8988T (cell line): ENCODE measurements around the gene DCTN2.
"Not testable (repeated sequence)": the region's sequence is repeated elsewhere in the genome, so short reads cannot be mapped to it uniquely, and the experiment has no call there.

Experiments used
- DNase-seq: peaks from one replicate; pipeline ENCODE4 v3.0.0; 2011

The DCTN2 gene

DNA sequence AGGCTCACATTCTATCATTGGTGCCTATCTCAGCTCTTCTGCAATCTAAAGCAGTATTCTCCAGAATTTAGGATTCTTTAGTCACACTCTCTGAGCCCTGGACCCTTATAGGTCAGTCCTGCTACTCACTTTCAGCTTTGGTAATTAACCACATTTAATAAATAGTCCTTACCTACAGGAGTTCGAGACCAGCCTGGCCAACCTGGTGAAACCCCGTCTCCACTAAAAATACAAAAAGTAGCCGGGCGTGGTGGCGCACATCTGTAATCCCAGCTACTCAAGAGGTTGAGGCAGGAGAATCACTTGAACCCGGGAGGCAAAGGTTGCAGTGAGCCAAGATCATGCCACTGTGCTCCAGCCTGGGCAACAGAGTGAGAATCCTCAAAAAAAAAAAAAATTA, 33.3 kb downstream of the DCTN2 start:
- DNase-seq = not testable (repeated sequence)

DNA sequence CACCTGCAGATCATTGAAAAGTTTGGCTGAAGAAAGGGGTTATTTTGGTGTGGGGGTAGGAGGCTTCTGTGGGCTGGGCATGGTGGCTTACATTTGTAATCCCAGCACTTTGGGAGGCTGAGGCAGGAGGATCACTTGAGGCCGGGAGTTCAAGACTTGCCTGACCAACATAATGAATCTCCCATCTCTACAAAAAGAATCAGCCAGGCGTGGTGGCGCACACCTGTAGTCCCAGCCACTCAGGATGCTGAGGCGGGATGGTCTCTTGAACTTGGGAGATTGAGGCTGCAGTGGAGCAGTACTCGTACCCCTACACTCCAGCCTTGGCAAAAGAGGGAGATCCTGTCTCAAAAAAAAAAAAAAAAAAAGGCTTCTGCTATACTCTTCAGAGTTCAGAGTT, 33.7 kb downstream of the DCTN2 start:
- no peak for DNase-seq

DNA sequence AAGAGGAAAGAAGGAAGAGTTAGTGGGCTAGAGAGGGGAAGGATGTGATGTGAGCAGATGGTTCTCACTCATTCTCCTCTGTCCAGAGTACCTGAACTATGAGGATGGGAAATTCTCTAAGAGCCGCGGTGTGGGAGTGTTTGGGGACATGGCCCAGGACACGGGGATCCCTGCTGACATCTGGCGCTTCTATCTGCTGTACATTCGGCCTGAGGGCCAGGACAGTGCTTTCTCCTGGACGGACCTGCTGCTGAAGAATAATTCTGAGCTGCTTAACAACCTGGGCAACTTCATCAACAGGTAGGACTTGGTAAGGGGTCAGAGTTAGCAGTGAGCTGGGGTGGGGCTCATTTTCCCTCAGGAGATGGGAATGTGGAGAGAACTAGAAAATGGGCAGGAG, 34.3 kb downstream of the DCTN2 start:
- no peak for DNase-seq

DNA sequence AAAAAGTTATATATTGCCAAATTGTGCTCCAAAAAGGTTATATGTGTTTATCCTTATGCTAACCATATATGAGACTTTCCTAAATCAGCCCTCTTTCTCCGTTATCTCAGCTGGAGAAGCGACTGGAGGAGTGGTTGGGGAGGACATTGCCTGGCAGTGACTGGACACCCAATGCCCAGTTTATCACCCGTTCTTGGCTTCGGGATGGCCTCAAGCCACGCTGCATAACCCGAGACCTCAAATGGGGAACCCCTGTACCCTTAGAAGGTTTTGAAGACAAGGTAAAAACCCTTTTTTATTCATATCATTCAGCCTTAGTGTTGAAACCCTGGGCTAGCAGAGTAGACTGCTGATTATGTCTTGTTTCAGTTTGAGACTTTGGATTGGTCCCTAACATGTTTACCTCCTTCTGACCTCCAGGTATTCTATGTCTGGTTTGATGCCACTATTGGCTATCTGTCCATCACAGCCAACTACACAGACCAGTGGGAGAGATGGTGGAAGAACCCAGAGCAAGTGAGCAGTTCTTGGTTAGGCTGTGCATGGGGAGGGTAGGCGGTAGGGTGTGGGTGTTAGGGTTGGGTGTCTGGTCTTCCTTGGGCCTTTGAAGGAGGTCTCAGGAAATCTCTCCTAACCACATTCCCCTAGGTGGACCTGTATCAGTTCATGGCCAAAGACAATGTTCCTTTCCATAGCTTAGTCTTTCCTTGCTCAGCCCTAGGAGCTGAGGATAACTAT, 35.2 kb downstream of the DCTN2 start:
- no peak for DNase-seq

DNA sequence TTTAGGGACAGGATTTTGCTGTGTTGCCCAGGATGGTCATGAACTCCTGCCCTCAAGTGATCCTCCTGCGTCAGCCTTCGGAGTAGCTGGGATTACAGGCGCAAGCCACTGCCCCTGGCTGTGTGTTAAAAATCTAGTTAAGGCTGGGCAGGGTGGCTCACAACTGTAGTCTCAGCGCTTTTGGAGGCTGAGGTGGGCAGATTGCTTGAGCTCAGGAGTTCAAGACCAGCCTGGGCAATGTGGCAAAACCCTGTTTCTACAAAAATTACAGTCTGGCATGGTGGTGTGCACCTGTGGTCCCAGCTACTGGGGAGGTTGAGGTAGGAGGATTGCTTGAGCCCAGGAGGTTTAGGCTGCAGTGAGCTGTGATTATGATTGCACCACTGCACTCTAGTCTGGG, 35.8 kb downstream of the DCTN2 start:
- DNase-seq = no peak

DNA sequence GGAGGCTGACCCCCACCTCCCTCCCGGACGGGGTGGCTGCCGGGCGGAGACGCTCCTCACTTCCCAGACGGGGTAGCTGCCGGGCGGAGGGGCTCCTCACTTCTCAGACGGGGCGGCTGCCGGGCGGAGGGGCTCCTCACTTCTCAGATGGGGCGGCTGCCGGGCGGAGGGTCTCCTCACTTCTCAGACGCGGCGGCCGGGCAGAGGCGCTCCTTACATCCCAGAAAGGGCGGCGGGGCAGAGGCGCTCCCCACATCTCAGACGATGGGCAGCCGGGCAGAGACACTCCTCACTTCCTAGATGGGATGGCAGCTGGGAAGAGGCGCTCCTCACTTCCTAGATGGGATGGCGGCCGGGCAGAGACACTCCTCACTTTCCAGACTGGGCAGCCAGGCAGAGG, 39.2 kb downstream of the DCTN2 start:
- DNase-seq = not testable (repeated sequence)

DNA sequence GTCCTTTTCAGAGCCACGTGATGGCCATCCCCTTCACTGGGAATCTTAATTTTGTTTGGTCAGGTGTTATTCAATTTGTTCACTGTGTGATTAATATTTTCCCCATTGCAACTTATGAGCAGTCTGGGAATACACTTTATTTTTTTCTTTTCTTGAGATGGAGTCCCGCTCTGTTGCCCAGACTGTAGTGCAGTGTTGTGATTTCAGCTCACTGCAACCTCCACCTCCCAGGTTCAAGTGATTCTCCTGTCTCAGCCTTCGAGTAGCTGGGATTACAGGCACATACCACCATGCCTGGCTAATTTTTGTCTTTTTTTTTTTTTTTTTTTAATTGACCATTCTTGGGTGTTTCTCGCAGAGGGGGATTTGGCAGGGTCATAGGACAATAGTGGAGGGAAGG, 40.5 kb downstream of the DCTN2 start:
- not testable (repeated sequence) for DNase-seq

DNA sequence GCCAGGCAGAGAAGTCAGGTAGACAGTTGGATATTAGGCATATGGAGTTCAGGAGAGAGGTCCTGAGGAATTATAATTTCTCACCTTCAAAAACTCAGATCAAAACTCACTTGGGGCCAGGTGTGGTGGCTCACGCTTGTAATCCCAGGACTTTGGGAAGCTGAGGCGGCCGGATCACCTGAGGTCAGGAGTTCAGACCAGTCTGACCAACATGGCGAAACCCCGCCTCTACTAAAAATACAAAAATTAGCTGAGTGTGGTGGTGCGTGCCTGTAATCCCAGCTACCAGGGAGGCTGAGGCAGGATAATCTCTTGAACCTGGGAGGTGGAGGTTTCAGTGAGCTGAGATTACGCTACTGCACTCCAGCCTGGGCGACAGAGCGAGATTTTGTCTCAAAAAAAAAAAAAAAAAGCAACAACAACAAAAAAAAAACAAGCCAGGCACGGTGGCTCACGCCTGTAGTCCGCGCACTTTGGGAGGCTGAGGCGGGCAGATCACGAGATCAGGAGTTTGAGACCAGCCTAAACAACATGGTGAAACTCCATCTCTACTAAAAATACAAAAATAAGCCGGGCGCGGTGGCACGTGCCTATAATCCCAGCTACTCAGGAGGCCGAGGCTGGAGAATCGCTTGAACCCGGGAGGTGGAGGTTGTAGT, 44.6 kb downstream of the DCTN2 start:
- not testable (repeated sequence) for DNase-seq

DNA sequence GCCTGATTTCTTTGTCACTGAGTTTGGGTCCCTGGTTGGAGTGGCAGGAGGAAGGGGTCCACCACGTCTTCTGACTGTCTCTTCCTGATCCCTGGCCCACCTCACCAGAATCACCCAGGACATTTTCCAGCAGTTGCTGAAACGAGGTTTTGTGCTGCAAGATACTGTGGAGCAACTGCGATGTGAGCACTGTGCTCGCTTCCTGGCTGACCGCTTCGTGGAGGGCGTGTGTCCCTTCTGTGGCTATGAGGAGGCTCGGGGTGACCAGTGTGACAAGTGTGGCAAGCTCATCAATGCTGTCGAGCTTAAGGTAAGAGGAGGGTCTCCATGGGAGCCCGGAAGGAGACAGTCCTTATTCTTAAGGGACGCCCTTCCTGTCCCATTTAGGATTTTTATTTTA, 46.8 kb downstream of the DCTN2 start:
- DNase-seq = no peak

DNA sequence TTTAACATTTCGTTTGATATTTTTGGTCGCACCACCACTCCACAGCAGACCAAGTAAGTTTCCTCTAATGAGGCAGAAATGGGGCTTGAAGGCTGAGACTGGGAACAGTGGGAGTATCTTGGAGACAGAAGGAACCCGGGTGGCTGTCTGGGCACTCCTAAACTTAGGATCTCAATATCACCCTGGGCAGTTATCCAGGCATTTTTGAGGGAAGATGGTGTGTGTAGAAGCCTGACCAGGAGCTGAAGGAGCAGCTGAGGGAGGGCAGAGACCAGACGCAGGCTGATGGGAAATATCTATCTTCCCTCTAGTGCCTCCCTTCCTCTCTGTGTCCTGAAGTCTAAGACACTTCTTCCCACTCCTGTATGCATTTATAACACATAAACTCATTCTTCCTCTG, 48.4 kb downstream of the DCTN2 start:
- DNase-seq = no peak

DNA sequence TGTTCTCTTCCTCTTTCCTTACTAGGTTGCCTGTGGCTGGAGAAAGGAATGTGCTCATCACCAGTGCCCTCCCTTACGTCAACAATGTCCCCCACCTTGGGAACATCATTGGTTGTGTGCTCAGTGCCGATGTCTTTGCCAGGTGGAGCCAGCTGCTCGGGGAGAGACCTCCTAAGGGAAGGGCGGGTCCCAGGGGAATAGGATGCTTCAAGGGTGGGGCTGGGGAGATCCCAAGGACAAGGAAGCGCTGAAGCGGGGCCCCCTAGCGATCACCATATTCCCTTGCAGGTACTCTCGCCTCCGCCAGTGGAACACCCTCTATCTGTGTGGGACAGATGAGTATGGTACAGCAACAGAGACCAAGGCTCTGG, 48.9 kb downstream of the DCTN2 start:
- no peak for DNase-seq

DNA sequence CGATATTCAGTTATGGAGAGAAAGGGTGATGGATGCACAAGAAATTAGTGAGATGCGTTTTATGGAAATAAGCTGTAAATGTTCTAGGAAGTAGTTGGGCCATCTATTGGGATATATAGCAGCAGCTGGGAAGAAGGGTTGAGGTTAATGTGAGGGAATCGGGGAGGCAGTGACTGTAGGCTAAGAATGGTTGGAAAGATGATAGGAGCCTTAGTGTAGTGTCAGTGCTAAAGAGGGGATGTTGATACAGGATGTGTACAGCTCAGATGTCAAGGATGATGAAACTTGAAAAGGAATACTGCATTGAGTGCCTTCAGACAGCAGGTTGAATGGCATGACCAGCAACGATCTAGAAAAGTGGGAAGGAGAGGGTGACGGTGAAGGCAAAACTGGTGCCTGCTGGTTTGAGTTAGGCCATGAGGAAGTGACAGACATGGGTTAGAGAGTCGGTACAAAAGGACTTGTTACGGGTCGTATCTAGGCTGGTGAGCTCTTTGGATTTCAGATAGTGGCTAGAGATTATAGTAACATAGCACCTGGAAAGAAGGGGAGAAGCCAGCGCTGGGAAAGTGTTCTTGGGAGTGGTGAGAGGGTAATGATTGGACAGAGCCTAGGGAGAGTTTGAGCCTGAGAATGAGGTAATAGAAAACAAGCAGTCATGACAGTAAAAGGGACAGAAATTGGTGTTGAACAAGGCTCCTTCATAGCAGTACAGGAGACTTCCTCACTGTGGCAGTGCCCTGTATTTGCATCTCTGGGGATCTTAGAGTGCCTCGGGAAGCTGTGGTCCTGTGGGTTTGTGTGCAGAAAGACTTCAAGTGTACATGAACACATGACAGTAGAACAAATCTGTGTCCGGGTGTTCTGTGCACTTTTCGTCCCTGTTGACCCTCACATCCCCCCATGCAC, 49.5 kb downstream of the DCTN2 start:
- no peak for DNase-seq

DNA sequence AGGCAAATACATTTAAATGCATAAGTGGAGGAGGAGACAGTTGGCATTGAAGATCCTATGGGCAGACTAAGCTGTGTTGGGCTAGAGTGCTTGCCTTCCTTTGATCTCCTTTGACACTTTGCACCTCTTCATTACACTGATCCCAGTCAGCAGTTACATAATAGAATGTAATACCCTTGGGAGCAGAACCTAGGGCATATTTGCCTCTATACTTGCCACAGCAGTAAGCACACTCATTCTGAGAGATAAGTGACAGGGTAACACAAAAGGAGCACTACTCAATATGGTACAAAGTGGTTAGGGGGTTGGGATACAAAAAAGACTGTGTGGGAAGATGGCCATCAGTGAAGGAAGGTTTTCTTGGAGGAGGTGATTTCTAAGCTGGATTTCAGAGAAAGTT, 50.2 kb downstream of the DCTN2 start:
- DNase-seq = no peak

DNA sequence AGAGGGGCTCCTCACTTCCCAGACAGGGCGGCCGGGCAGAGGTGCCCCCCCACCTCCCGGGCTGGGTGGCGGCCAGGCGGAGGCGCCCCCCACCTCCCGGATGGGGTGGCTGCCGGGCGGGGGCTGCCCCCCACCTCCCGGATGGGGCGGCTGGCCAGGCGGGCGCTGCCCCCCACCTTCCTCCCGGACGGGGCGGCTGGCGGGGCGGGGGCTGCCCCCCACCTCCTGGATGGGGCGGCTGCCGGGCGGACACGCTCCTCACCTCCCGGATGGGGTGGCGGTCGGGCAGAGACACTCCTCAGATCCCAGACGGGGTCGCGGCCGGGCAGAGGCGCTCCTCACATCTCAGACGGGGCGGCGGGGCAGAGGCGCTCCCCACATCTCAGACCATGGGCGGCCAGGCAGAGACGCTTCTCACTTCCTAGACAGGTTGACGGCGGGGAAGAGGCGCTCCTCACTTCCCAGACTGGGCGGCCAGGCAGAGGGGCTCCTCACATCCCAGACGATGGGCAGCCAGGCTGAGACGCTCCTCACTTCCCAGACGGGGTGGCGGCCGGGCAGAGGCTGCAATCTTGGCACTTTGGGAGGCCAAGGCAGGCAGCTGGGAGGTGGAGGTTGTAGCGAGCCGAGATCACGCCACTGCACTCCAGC, 51.8 kb downstream of the DCTN2 start:
- DNase-seq = not testable (repeated sequence)

DNA sequence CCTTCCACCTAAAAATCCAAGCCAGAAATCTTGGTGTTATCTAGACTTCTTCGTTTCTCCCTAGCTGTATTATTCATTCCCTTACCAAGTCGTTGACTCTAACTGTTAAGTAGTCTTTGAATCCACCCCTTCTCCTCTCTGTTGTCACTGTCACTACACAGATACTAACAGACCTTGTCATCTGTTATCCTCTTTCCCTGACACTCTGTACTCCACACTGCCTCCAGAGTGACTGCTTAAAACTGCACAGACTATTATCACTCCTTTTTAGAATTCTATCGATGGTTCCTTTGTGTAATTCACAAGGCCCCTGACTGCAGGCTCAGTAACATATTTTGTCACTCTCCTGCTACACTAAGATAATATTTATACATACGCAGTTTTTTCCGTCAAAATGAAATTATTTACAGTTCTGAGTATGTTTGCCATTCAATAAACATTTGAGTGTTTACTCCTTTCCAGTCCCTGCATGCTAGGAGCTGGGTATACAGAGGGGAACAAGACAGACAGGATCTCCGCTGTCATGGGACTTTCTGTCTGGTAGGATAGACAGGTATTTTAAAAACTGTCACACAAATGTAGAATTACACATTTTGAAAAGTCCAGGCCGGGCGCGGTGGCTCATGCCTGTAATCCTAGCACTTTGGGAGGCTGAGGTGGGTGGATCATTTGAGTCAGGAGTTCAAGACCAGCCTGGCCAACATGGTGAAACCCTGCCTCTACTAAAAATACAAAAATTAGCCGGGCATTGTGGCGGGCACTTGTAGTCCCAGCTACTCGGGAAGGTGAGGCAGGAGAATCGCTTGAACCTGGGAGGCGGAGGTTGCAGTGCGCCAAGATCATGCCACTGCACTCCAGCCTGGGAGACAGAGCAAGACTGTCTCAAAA, 55.4 kb downstream of the DCTN2 start:
- no peak for DNase-seq

DNA sequence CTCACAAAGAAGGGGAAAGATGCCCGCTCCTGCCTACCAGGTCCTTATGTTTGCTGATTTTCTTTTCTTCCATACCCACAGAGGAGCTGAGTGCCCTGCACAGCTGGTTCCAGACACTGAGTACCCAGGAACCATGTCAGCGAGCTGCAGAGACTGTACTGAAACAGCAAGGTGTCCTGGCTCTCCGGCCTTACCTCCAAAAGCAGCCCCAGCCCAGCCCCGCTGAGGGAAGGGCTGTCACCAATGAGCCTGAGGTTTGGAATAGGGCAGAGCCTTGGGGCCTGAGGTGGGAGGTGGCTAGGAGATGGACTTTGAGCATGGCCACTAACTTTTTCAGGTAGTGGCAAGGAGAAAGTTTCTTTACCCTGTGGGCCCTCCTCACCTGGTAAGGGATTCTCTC, 56.9 kb downstream of the DCTN2 start:
- no peak for DNase-seq

DNA sequence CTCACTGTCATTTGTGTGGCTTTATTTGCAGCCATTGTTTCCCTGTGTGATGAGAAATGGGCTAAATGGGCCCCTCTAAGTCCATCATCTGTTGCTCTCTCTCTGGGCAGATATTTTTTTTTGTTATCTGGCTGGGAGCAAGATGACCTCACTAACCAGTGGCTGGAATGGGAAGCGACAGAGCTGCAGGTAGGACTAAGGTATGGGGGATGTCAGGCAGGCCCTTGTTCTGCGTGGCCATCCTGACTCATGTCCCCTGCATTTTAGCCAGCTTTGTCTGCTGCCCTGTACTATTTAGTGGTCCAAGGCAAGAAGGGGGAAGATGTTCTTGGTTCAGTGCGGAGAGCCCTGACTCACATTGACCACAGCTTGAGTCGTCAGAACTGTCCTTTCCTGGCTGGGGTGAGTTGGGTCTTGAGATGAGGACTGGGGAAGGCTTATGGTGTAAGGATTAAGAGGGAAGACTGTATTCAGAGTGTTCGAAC, 57.8 kb downstream of the DCTN2 start:
- no peak for DNase-seq

DNA sequence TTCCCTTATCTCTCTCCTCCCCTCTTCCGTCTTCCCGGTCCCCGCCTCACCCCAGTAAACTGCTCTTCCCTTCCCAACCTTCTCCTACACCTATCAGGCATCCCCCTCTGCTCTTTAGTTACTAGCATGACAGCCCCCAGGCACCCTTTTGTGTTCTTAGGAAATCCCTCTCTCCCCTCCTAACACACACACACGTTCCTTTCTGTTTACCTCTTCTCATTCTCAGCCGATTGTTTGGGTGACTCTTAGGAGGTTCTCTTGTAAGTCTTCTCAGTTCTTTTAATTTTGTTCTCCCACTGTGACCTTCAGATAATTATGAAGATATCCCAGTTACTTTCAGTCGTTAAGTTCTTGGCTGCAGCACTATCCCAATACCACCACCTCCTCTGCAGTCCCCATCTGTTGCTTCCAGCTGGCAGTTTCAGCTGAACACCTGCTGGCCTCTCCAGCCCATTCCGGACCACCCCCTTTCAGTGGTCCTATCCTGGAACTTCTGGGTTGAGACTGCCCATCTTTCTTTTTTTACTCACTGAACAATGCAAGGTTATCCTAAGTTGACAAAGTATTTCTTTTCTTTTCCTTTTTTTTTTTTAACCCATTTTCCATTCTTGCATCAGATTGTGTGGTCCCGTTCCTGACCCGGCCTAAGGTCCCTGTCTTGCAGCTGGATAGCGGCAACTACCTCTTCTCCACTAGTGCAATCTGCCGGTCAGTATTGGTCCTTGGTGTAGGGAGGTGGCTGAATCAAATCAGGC, 58.4 kb downstream of the DCTN2 start:
- no peak for DNase-seq

DNA sequence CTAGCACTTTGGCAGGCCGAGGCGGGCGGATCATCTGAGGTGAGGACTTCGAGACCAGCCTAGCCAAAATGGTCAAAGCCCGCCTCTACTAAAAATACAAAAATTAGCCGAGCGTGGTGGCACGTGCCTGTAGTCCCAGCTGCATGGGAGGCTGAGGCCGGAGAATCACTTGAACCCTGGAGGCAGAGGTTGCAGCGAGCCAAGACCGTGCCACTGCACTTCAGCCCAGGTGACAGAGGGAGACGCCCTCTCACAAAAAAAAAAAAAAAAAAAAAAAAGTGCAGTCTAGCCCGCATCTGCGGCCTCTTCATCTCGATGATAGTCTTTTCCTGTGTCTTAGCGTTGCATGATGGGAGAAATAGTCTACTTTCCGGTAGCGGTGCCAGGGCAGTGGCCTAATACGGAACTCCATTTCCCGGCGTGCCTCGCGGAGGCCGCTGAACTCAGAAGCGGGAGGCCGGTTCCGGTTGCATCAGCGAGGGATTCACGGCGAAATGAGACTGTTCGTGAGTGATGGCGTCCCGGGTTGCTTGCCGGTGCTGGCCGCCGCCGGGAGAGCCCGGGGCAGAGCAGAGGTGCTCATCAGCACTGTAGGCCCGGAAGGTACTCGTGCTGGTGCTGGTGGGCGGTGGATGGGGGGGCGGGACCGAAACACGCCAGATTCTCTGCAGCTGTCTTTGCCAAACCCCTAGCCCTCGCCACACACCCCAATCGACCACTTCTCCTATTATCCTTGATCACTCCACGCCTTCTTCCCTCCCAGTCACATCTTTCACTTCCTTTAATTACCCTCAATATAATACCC, 59.2 kb downstream of the DCTN2 start, which contains the start of gene MARS1:
Gene MARS1, plus strand, starts transcription at position 472 of the 805 bp plus-strand sequence. Its CDS starts 23 bp downstream, at position 495.
- DNase-seq = peak; percentile 67

DNA sequence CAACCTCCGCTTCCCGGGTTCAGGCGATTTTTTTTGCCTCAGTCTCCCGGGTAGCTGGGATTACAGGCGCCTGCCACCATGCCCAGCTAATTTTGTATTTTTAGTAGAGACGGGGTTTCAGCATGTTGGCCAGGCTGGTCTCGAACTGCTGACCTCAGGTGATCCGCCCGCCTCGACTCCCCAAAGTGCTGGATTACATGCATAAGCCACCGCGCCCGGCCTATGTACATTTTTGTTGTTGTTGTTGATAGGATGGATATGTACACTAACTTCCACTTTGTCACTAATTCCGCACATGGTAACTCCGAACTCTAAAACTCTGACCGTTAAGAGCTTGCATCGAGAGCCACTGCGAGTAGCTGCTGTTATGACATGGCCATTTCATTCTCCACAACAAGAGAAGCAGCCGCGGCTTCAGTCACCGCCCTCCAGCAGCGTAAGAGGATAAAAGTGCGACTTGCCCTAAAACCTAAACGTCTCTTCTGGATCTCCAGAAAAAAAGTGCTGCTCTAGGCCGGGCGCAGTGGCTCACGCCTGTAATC, 59.9 kb downstream of the DCTN2 start:
- no peak for DNase-seq
